ENCODE measurements around the gene SLC25A2.

DNA sequence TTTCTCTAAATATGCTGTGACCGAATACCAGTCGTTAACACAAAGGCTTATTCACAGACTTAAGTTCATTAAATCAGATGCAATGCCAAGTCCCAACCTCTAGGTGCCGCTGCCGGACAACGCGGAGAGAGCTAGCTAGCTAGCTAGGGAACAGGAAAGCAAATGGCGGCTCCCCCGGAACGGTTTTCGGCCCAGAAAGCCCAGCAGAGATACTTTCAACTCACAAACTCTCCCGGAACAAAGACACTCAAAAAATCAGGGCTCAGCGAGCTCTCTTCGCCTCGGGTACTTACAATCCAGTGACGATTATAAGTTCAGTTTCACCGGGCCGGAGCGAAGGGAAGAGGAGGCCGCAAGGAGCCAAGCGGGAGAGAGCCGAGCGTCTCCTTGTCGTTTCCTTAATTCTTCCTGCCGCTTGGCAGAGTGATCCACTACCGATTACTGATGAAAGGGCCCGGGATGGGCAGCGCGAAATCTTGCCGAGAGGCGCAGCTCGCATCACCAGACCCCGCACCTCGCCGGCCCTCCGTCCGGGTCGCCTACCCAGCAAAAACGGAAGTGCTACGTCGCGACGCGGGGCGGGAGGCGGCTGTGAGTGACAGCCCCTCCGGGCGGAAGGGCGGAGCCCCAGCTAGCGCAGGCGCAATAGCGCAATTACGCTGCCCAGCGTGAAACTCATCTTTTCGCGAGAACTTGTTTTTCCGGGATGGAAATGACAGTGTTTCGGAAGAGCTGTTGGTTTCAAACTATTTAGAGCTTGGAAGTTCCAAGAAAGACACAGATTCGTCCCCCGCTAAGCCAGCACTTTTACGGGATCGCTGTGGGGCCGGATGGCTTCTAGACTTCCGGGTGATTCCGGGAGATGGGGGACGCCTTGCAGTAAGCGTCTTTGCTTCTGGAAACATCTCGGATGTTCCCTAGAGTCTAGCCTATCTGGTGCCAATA is 16.6 kb upstream of the SLC25A2 start, which contains the start of gene TAF7:
- TF ChIP-seq EZH2phosphoT487 (conservative IDR thresholded peaks at IDR 0.05; ENCODE audit: low read length): no peak
- TF ChIP-seq, protein P1, sequence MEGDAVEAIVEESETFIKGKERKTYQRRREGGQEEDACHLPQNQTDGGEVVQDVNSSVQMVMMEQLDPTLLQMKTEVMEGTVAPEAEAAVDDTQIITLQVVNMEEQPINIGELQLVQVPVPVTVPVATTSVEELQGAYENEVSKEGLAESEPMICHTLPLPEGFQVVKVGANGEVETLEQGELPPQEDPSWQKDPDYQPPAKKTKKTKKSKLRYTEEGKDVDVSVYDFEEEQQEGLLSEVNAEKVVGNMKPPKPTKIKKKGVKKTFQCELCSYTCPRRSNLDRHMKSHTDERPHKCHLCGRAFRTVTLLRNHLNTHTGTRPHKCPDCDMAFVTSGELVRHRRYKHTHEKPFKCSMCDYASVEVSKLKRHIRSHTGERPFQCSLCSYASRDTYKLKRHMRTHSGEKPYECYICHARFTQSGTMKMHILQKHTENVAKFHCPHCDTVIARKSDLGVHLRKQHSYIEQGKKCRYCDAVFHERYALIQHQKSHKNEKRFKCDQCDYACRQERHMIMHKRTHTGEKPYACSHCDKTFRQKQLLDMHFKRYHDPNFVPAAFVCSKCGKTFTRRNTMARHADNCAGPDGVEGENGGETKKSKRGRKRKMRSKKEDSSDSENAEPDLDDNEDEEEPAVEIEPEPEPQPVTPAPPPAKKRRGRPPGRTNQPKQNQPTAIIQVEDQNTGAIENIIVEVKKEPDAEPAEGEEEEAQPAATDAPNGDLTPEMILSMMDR (IDR thresholded peaks at IDR 0.05; ENCODE audit: insufficient read depth, low read length, poor library complexity, severe bottlenecking): peak; percentile 89

Data from SU-DHL-6 (cell line).